ENCODE results near the gene PARP9.

The PARP9 gene

GRCh38 chr3:122493296-122493695, 70.8 kb downstream of the PARP9 start:
- DNase-seq (ENCODE audit: low read depth in 1 of 2, low spot score in 1 of 2) = no peak

GRCh38 chr3:122488262-122488973, 75.7 kb downstream of the PARP9 start:
- no peak for DNase-seq (ENCODE audit: low read depth in 1 of 2, low spot score in 1 of 2)

- no peak for DNase-seq (ENCODE audit: low read depth in 1 of 2, low spot score in 1 of 2)
Measured at GRCh38 chr3:122484985-122485384, 79.1 kb downstream of the PARP9 start.

GRCh38 chr3:122481390-122481789, 82.7 kb downstream of the PARP9 start:
- no peak for DNase-seq (ENCODE audit: low read depth in 1 of 2, low spot score in 1 of 2)
